GM21737 (cell line): Measurements from ENCODE around the gene RPRML.
"Not testable (repeated sequence)": the region's sequence is repeated elsewhere in the genome, so short reads cannot be mapped to it uniquely, and the experiment has no call there.

Experiments used
- ATAC-seq: cut with Tn5 transposase; IDR thresholded peaks from one replicate; pipeline ENCODE4 v1.9.1; 2021; ENCODE audit warnings: mild to moderate bottlenecking, moderate library complexity; ENCODE audit not compliant: unreplicated experiment

RPRML gene

GRCh38 chr17:46977348-46977747 is 1.7 kb downstream of the RPRML start:
- no peak for ATAC-seq

- no peak for ATAC-seq
Measured at GRCh38 chr17:46976626-46977270, 2.3 kb downstream of the RPRML start.

DNA sequence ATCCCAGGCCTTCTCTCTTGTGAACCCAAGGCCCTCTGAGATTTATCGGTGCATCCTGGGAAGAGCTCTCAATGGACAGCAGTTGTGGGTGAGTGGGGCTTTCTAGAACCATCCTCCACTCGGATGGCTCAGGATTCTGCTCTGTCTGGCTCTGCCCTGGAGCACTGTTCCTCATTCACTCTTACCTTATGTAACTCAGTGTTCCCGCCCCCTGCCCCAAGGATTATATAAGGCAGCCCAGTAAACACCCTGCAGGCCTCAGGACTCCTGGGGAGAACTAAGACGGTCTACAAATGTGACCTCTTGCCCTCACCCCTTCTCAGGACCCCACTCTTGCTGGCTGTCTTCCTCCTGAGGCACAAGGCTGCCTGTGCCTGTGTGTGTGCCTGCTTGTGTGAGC is 3.8 kb downstream of the RPRML start:
- ATAC-seq: no peak

DNA sequence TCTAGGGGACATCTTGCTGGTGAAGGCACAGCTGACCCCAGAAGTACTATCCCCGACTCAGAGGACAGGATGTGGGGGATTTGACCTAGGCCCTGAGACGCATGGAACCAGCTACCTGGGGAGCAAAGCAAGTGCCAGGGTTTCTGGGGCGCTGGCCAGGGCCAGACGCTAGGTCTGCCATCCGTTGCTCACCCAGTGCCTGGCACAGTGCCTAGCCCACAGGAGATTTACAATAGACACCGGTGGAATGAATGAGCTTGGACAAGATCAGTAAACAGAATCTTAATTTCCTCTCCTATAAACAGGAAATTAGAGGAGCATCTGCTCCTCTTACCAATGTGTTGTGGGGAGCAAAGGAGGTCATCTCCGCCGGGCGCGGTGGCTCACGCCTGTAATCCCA is 5.0 kb downstream of the RPRML start:
- no peak for ATAC-seq

DNA sequence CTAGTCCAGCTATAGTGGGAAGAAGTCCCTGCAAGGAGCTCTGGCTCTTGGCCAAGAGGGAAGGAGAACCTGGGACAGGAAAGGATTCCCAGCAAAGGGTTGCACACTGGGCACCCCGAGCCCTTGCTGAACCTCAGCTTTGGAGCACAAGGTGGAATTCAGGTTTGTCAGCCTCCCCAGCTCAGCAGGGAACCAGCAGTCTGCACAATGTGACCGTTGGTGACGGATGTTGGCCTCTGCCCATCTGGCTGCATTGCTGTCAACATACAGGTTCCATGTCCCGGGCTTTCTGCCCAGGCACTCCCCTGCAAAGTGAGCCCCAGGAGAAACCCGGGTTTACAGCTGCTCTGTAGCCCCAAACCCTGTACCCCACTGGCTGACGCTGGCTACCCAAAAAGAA is 6.7 kb downstream of the RPRML start:
- ATAC-seq: no peak

DNA sequence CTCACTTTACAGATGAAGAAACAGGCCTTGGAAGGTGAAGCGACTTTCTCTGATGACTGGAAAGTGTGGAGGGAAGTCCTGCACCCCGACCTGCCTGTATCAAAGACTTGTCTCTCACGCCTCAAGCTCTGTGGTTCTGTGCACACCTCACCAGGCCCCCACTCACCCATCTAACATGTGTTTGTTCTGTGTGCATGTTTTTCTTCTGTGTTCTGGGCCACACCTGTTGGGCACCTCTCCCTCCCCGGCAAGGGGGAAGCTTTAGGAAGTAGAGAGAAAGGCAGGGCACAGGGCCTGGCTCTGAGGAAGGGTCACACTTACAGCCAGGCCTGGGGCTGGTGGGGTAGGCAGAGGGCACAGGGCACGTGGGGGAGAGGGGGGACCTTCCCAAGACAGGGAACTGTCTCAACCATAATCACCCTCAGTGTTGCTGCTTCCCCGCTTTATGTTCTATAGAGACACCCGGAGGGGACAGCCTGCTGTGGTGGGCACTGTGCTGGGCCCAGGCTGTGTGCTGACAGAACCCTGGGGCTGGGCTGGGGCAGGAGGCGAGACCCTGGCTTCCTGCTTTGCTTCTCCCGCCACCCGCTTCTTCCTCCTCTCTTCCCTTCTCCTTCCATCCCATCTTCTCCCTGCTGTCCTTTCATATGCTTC is 7.3 kb downstream of the RPRML start:
- ATAC-seq: no peak

DNA sequence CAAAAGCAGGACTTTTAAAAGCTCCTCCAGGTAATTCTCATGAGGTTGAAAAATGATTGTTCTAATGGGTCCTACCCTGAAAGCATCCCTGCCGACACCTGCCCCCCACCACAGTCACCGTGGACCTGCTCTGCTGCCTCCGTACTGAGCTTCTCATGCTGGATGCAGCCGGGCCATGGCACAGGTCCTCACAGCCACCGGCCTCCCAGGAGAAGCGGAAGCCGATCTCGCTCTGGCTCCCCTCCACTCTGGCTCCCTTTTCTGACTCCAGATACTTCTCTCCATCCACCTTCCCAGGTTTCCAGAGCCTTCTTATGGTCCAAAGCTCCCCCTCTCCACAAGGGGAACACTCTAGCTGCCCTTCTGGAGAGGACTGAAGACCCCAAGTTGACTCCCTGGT is 10.2 kb downstream of the RPRML start:
- no peak for ATAC-seq

DNA sequence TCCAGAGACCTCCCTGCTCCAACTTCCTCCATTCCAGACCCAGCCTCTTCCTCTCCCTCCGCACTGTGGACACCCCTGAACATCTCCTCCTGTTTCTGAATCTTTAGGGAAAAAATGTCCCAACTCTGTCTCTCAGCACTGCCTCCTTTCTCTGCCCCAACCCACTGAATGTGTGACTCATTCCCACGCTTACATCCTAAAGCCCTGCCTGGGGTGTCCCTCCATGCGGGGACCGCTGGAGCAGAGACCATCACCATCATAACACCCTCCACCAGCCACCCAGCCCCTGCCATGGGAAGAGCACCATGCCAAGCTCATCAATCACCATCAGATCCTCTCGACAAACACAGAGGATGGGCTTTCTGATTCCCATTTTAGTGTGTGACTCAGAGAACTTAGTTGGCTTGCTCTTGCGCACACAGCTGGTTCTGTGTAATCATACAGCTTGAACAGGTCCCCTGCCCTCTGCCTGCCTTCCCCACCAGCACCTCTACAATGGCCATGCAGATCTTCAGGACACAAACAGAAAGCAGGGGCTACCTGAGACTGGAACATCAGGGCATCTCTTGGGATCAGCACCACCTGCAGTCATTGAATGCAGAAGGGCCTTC is 10.7 kb downstream of the RPRML start:
- ATAC-seq: no peak

- no peak for ATAC-seq
Measured at GRCh38 chr17:46964315-46965265, 14.5 kb downstream of the RPRML start.

DNA sequence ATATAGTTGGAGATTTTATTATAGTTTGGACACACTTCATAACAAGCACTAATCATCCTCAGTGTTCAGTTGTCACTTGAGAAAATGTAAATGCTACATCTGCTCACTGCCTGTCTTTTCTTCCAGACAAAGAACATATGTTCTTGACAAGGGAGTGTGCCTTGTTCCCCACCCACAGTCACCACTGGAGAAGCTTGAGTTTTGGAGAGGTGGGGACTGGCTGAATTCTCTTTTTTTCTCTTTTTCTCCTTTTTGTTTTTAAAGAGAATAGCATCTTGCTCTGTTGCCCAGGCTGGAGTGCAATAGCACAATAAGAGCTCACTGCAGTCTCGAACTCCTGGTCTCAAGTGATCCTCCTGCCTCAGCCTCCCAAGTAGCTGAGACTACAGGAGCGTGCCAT is 15.5 kb downstream of the RPRML start:
- ATAC-seq: no peak

GRCh38 chr17:46962374-46962790 is 16.7 kb downstream of the RPRML start:
- no peak for ATAC-seq

DNA sequence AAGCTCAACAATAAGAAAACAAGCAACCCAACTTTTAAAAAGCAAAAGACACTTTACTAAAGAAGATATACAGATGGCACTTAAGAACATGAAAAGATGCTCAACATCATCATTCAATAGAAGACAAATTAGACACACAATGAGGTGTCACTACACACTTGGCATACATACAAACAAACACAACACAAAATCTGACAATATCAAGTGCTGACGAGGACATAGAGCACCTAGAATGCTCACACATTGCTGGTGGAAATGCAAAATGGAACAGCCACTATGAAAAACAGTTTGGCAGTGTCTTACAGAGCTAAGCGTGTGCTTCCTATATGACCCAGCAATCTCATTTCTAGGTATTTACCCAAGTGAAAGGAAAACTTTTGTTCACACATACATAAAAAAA is 18.9 kb downstream of the RPRML start:
- no peak for ATAC-seq

GRCh38 chr17:46958041-46958591 is 20.9 kb downstream of the RPRML start:
- ATAC-seq: no peak

DNA sequence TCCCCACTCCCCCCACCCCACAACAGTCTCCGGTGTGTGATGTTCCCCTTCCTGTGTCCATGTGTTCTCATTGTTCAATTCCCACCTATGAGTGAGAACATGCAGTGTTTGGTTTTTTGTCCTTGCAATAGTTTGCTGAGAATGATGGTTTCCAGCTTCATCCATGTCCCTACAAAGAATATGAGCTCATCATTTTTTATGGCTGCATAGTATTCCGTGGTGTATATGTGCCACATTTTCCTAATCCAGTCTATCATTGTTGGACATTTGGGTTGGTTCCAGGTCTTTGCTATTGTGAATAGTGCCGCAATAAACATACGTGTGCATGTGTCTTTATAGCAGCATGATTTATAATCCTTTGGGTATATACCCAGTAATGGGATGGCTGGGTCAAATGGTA is 25.9 kb downstream of the RPRML start:
- not testable (repeated sequence) for ATAC-seq

DNA sequence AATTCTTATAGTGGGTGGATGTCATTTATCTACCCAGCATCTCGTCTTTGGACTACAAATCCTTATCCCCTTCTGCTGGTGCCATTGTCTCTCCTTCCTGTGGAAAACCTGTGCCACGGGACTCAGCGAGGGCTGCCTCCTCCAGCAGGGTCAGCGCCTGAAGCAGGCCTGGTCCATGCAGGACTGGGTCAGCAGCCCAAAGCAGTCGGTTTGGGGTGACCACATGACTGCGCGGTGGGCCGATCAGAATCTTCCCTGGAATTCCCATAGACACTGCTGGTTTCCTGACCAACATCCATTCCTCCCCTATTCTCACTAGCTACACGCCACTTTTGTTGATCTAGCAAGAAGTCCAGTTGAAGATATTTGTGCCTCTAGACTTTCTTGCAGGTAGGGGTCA is 26.9 kb downstream of the RPRML start:
- ATAC-seq: no peak

DNA sequence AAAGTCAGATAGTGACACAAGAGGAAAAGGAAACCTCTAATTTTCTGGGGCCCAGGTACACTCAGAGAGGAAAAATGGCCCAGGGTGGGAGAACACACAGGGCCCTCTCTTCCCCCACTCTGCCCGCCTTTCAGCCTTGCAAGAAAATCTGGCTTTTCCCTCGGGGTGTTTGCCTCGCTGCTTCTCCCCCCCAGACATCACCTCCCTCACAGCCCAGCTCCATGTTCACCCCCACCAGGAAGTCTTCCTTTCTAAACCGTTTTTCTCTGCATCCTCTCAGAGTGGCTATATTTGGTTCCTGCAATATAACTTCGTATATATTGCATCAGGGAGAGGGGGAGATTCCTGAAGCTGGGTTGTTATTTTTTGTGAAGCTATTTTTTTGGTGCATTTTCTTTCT is 27.3 kb downstream of the RPRML start:
- ATAC-seq: no peak

- no peak for ATAC-seq
Measured at GRCh38 chr17:46950997-46951621, 27.9 kb downstream of the RPRML start.

- no peak for ATAC-seq
Measured at GRCh38 chr17:46950342-46950996, 28.6 kb downstream of the RPRML start.

DNA sequence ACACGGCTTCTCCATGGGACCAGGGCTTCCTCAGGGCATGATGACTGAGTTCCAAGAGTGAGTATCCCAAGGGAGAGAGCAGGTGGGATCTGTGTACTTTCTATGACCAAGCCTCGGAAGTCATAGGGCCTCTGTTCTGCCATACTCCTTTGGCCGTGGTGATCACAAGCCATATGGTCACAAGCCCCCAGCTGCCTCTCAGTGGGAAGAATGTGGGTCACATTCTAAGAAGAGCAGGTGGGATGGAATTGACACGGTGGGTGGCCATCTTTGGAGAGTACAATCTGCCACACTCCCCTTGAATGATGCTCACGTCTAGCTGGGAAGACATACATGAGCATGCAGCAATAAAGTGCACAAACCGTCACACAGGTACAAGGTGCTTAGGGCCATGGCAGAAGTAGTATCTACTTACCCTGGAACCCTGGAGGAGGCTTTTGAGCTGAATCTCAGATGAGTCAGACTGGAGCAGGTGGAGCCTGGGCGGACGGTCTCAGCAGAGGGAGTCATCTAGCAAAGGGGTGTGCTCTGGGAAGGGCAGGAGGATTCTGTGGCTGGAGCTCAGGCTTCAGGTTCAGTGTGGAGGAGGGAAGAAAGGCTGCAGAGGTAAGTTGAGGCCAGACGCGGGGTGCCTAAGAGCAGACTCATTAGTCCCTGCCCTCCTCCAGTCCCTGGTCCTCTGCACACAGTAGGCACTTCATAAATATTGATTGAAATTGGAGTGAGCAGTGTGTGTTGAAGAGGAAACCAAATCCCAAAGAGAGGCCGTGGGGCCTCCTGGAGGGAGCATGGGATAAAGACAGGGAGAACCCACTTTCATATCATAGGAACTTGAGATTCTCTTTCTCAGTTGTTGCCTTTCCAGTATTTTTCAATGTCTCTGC is 29.5 kb downstream of the RPRML start:
- ATAC-seq: no peak
